Large intestine (tissue), 3 donors: ENCODE data around the gene RIMS4. TPM values are rescaled to one million over a fixed set of nuclear protein-coding genes. Genes with fewer than 3 reads are reported as not detected.

Source experiments
- DNase-seq, 2 donors: peaks; one replicate each; pipeline versions ENCODE4 v3.0.0 to v3.0.0-alpha.2; 2013
- H3K27ac ChIP-seq: one replicate; pipeline ENCODE4 v1.5.1; 2013; ENCODE audit warnings: low read length
- H3K27me3 ChIP-seq: 2 replicates; pipeline ENCODE4 v1.6.1; 2013; ENCODE audit warnings: low read length; ENCODE audit not compliant: control insufficient read depth, insufficient read depth
- H3K36me3 ChIP-seq: 2 replicates; pipeline ENCODE4 v1.6.1; 2013; ENCODE audit warnings: low read length; ENCODE audit not compliant: control insufficient read depth, insufficient read depth
- H3K4me1 ChIP-seq: one replicate; pipeline ENCODE4 v1.6.1; 2013; ENCODE audit warnings: low read length; ENCODE audit not compliant: control insufficient read depth, insufficient read depth
- H3K4me3 ChIP-seq: one replicate; pipeline ENCODE4 v1.5.1; 2013; ENCODE audit warnings: low read length
- H3K9me3 ChIP-seq: one replicate; pipeline ENCODE4 v1.6.1; 2013; ENCODE audit warnings: mild to moderate bottlenecking, low read depth, low read length, moderate library complexity; ENCODE audit not compliant: control insufficient read depth
- WGBS: methylation state at CpG from one replicate; pipeline ENCODE4 v1.1.5; 2013; ENCODE audit warnings: low lambda C conversion rate; ENCODE audit not compliant: insufficient coverage; 5-methylcytosine and 5-hydroxymethylcytosine counted together
- polyA plus RNA-seq: library from polyadenylated mRNA; unstranded; fragments of 120-200 nt; gene quantifications from one replicate; pipeline ENCODE4 v1.2.1, GENCODE V29; 2013

RIMS4 gene
- polyA plus RNA-seq, 1 donor, result 4.1 TPM

DNA sequence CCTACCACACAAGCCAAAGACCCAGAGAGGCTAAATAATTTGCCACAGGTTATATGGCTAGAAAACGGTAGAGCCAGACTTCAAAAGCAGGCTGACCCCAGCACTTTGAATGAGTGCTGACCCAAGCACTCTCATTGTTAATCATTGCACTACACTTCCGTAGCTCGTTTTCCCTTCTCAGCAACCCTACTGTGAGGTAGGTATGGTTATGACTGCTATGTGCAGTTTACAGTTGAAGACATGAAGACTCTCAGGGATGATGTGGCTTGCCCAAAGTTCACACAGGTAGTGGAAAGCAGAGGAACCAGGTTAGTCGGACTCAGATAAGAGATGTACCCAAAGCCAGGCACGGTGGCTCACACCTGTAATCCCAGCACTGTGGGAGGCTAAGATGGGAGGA, 33.5 kb upstream of the RIMS4 start:
- H3K27ac ChIP-seq, result no peak overlapping the region
- peak; percentile 26 to 55 for DNase-seq
- no peak overlapping the region for H3K4me3 ChIP-seq
- no peaks in the 10 kb centered on the region for H3K9me3 ChIP-seq
- H3K4me1 ChIP-seq, result no peaks in the 10 kb centered on the region
- H3K36me3 ChIP-seq, result no peaks in the 10 kb centered on the region
- no peaks in the 10 kb centered on the region for H3K27me3 ChIP-seq
- no CpG with 5 or more reads among the region's 5 CpGs for WGBS

- no peak for DNase-seq
- H3K27me3 ChIP-seq, result peaks cover 4% of the 10 kb centered on the region
- WGBS, result no CpG with 5 or more reads among the region's 6 CpGs
Measured at GRCh38 chr20:44841955-44842354, 31.6 kb upstream of the RIMS4 start.

DNA sequence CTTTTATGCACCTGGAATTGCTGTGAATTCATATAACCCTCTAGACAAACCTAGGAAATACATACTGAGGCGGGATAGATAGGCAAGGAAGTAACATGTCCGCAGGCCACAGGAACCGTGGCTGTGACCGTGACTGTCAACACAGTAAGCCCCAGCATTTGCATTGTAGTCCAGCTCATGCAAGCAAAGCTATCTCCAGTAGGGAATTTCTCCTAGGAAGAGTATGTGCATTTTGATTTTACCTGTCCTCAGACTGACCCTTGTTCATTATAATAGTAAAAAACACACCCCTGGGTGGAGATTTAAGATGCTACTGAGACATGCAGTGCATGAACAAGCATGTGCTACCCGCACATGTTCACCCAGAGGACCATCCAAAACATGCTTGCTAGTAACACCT, 30.5 kb upstream of the RIMS4 start:
- peaks cover 4% of the 10 kb centered on the region for H3K27me3 ChIP-seq
- DNase-seq, result no peak
- whole genome bisulfite sequencing, result no CpG with 5 or more reads among the region's 5 CpGs
- H3K36me3 ChIP-seq, result no peaks in the 10 kb centered on the region
- H3K4me1 ChIP-seq, result no peaks in the 10 kb centered on the region
- H3K4me3 ChIP-seq, result no peak overlapping the region
- H3K27ac ChIP-seq, result no peak overlapping the region
- H3K9me3 ChIP-seq, result no peaks in the 10 kb centered on the region

More at GRCh38 chr20:44841955-44842354, 31.6 kb upstream of the RIMS4 start:
- no peaks in the 10 kb centered on the region for H3K4me1 ChIP-seq
- no peak overlapping the region for H3K4me3 ChIP-seq
- no peaks in the 10 kb centered on the region for H3K36me3 ChIP-seq
- H3K9me3 ChIP-seq, result no peaks in the 10 kb centered on the region
- H3K27ac ChIP-seq, result no peak overlapping the region

DNA sequence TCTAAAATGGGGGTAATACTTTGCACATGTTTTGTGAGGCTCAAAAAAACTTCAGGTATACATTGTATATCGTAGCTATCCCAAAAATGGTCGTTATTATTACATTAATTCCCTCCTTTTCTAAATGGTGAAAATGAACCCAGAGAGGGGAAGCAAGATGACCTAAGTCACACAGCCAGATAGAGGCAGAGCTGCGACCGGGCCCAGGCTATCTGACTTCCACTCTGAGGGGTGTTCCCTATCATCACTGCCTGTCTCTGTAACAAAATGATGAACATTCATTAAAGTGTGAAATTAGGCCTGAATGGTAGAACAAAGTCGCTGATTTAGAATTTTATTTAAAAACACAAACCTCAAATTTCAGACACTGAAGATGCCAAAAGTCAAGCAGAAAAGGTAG, 29.1 kb upstream of the RIMS4 start:
- WGBS, result 100% methylated on average over 1 of the region's 5 CpGs
- peaks cover 4% of the 10 kb centered on the region for H3K27me3 ChIP-seq

GRCh38 chr20:44838521-44838920, 28.2 kb upstream of the RIMS4 start:
- Histone ChIP-seq H3K36me3 (no peaks in the 10 kb centered on the region), H3K4me3 (no peak overlapping the region), H3K27ac (no peak overlapping the region), H3K9me3 (no peaks in the 10 kb centered on the region), H3K4me1 (no peaks in the 10 kb centered on the region), H3K27me3 (peaks cover 4% of the 10 kb centered on the region)
- DNase-seq, result no peak
- WGBS, result no CpG with 5 or more reads among the region's 1 CpG

More for the DNA sequence above, 29.1 kb upstream of the RIMS4 start:
- Histone ChIP-seq H3K4me3 (no peak overlapping the region), H3K36me3 (no peaks in the 10 kb centered on the region), H3K4me1 (no peaks in the 10 kb centered on the region), H3K27ac (no peak overlapping the region), H3K9me3 (no peaks in the 10 kb centered on the region)
- no peak for DNase-seq

GRCh38 chr20:44837946-44838345, 27.6 kb upstream of the RIMS4 start:
- Histone ChIP-seq H3K9me3 (no peaks in the 10 kb centered on the region), H3K36me3 (no peaks in the 10 kb centered on the region), H3K27ac (no peak overlapping the region), H3K4me3 (no peak overlapping the region), H3K27me3 (peaks cover 4% of the 10 kb centered on the region), H3K4me1 (no peaks in the 10 kb centered on the region)
- 80% methylated on average over 1 of the region's 3 CpGs for WGBS
- DNase-seq, result no peak

- Histone ChIP-seq H3K36me3 (no peaks in the 10 kb centered on the region), H3K27me3 (peaks cover 4% of the 10 kb centered on the region), H3K4me1 (no peaks in the 10 kb centered on the region), H3K9me3 (no peaks in the 10 kb centered on the region), H3K4me3 (no peak overlapping the region), H3K27ac (no peak overlapping the region)
- no CpG with 5 or more reads among the region's 12 CpGs for WGBS
- no peak for DNase-seq
Measured at GRCh38 chr20:44836601-44837120, 26.3 kb upstream of the RIMS4 start.

- H3K4me3 ChIP-seq, result no peak overlapping the region
- H3K36me3 ChIP-seq, result no peaks in the 10 kb centered on the region
- 59% methylated on average over 3 of the region's 7 CpGs for WGBS
- H3K27ac ChIP-seq, result no peak overlapping the region
- peaks cover 4% of the 10 kb centered on the region for H3K27me3 ChIP-seq
- no peak for DNase-seq
- no peaks in the 10 kb centered on the region for H3K4me1 ChIP-seq
- peaks cover 2% of the 10 kb centered on the region for H3K9me3 ChIP-seq
Measured at GRCh38 chr20:44835661-44836221, 25.4 kb upstream of the RIMS4 start.

GRCh38 chr20:44835116-44835515, 24.8 kb upstream of the RIMS4 start:
- Histone ChIP-seq H3K4me1 (no peaks in the 10 kb centered on the region), H3K9me3 (peaks cover 2% of the 10 kb centered on the region), H3K36me3 (no peaks in the 10 kb centered on the region), H3K27me3 (peaks cover 4% of the 10 kb centered on the region), H3K27ac (no peak overlapping the region), H3K4me3 (no peak overlapping the region)
- WGBS, result no CpG with 5 or more reads among the region's 1 CpG
- DNase-seq, result no peak

DNA sequence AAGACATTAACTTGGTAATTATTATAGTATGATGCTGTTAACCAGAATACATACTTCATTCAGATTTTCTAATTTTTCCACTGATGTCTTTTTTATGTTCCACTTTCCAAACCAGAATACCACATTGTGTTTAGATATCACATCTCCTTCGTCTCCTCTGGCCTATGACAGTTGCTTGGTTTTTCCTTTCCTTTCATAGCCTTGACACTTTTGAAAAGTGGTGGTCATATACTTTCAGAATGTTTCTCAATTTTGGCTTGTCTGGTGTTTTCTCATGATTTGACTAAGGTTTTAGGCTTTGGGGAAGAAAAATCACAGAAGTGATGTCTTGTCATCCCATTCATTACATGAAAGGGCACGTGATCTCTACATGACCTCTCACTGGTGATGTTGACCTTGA, 24.3 kb upstream of the RIMS4 start:
- WGBS, result 75% methylated on average over 2 of the region's 2 CpGs
- DNase-seq, result no peak
- Histone ChIP-seq H3K27ac (no peak overlapping the region), H3K4me1 (no peaks in the 10 kb centered on the region), H3K4me3 (no peak overlapping the region), H3K9me3 (peaks cover 2% of the 10 kb centered on the region), H3K36me3 (no peaks in the 10 kb centered on the region), H3K27me3 (peaks cover 4% of the 10 kb centered on the region)

GRCh38 chr20:44833437-44833836, 23.1 kb upstream of the RIMS4 start:
- DNase-seq, result no peak
- H3K4me3 ChIP-seq, result no peak overlapping the region
- peaks cover 4% of the 10 kb centered on the region for H3K27me3 ChIP-seq
- no peaks in the 10 kb centered on the region for H3K36me3 ChIP-seq
- H3K9me3 ChIP-seq, result peaks cover 2% of the 10 kb centered on the region
- no peak overlapping the region for H3K27ac ChIP-seq
- no CpG with 5 or more reads among the region's 1 CpG for WGBS
- no peaks in the 10 kb centered on the region for H3K4me1 ChIP-seq
